Measurements from ENCODE around the gene VPS11. TPM values are rescaled to one million over a fixed set of nuclear protein-coding genes. Genes with fewer than 3 reads are reported as not detected.

The VPS11 gene
- total and polyA plus RNA-seq, 2 experiments from 2014 or later = 21.0 to 24.1 TPM

GRCh38 chr11:119092880-119093842, 25.5 kb downstream of the VPS11 start:
- WGBS, 2 experiments (ENCODE audit: low coverage in 1 of 2, low lambda C conversion rate in 2 of 2, missing lambda C conversion rate in 2 of 2) = 53 to 57% methylated on average over 12 of the region's 12 CpGs
- in situ Hi-C loops (cut with MboI) = no loop called here
- Histone ChIP-seq H3K27me3 (replicated peaks; ENCODE audit: insufficient read depth) (no peaks in the 10 kb centered on the region), H3K36me3 (ENCODE audit: low read depth) (peaks cover 10% of the 10 kb centered on the region; the same call in 1 of the 2 replicates), H3K79me2 (ENCODE audit: insufficient read depth) (peaks cover 46% of the 10 kb centered on the region), H3K4me2 (ENCODE audit: unreplicated experiment) (peak overlapping the region; percentile 98), H3K4me3 (peak overlapping the region; percentile 89), H3K9me2 (ENCODE audit: insufficient read depth) (no peaks in the 10 kb centered on the region), H3K27ac (peak overlapping the region; percentile 68), H3K9me3 (ENCODE audit: low read depth) (no peaks in the 10 kb centered on the region), H2AFZ (peak overlapping the region; percentile 30; the same call in 1 of the 2 replicates), H3F3A (ENCODE audit: insufficient read depth) (peaks cover 22% of the 10 kb centered on the region), H4K20me1 (ENCODE audit: insufficient read depth) (no peaks in the 10 kb centered on the region), H3K4me1 (ENCODE audit: insufficient read depth) (peaks cover 18% of the 10 kb centered on the region), H3K9ac (peak overlapping the region; percentile 87)
- no peak for TF ChIP-seq EZH2 (IDR thresholded peaks at IDR 0.05; ENCODE audit: insufficient read depth, poor library complexity, severe bottlenecking)
- TF ChIP-seq EZH2phosphoT487 (IDR thresholded peaks at IDR 0.05; ENCODE audit: insufficient read depth, low read depth) = no peak
- DNase-seq = peak; percentile 41

GRCh38 chr11:119093942-119094815, 26.6 kb downstream of the VPS11 start:
- peak; percentile 68 for DNase-seq
- no peaks in the 10 kb centered on the region for H3K9me2 ChIP-seq (ENCODE audit: insufficient read depth)
- peaks cover 18% of the 10 kb centered on the region for H3K4me1 ChIP-seq (ENCODE audit: insufficient read depth)
- H3K27me3 ChIP-seq (replicated peaks; ENCODE audit: insufficient read depth) = no peaks in the 10 kb centered on the region
- peak overlapping the region; percentile 87 for H3K9ac ChIP-seq
- H3K36me3 ChIP-seq (ENCODE audit: low read depth) = peaks cover 10% of the 10 kb centered on the region; the same call in 1 of the 2 replicates
- no peaks in the 10 kb centered on the region for H4K20me1 ChIP-seq (ENCODE audit: insufficient read depth)
- peak overlapping the region; percentile 68 for H3K27ac ChIP-seq
- H2AFZ ChIP-seq = peak overlapping the region; percentile 30
- WGBS, 2 experiments (ENCODE audit: low coverage in 1 of 2, low lambda C conversion rate in 2 of 2, missing lambda C conversion rate in 2 of 2) = 0 to 1% methylated on average over 64 to 66 of the region's 81 CpGs
- peaks cover 51% of the 10 kb centered on the region for H3K79me2 ChIP-seq (ENCODE audit: insufficient read depth)
- TF ChIP-seq EZH2 (IDR thresholded peaks at IDR 0.05; ENCODE audit: insufficient read depth, poor library complexity, severe bottlenecking) = no peak
- no peak for TF ChIP-seq EZH2phosphoT487 (IDR thresholded peaks at IDR 0.05; ENCODE audit: insufficient read depth, low read depth)
- peaks cover 22% of the 10 kb centered on the region for H3F3A ChIP-seq (ENCODE audit: insufficient read depth)
- H3K4me2 ChIP-seq (ENCODE audit: unreplicated experiment) = peak overlapping the region; percentile 98
- H3K4me3 ChIP-seq = peak overlapping the region; percentile 89
- in situ Hi-C loops (cut with MboI) = no loop called here
- H3K9me3 ChIP-seq (ENCODE audit: low read depth) = no peaks in the 10 kb centered on the region

- DNase-seq = peak; percentile 93
- H4K20me1 ChIP-seq (ENCODE audit: insufficient read depth) = no peaks in the 10 kb centered on the region
- peak overlapping the region; percentile 30 for H2AFZ ChIP-seq
- peaks cover 22% of the 10 kb centered on the region for H3F3A ChIP-seq (ENCODE audit: insufficient read depth)
- peaks cover 18% of the 10 kb centered on the region for H3K4me1 ChIP-seq (ENCODE audit: insufficient read depth)
- peak overlapping the region; percentile 87 for H3K9ac ChIP-seq
- peak overlapping the region; percentile 68 for H3K27ac ChIP-seq
- H3K9me2 ChIP-seq (ENCODE audit: insufficient read depth) = no peaks in the 10 kb centered on the region
- no peaks in the 10 kb centered on the region for H3K27me3 ChIP-seq (replicated peaks; ENCODE audit: insufficient read depth)
- no peak for TF ChIP-seq EZH2phosphoT487 (IDR thresholded peaks at IDR 0.05; ENCODE audit: insufficient read depth, low read depth)
- TF ChIP-seq EZH2 (IDR thresholded peaks at IDR 0.05; ENCODE audit: insufficient read depth, poor library complexity, severe bottlenecking) = no peak
- H3K4me3 ChIP-seq = peak overlapping the region; percentile 89
- WGBS, 2 experiments (ENCODE audit: low coverage in 1 of 2, low lambda C conversion rate in 2 of 2, missing lambda C conversion rate in 2 of 2) = 0% methylated on average over 1 of the region's 19 CpGs; no CpG with 5 or more reads in 1 of the 2 experiments
- in situ Hi-C loops (cut with MboI) = no loop called here
- H3K9me3 ChIP-seq (ENCODE audit: low read depth) = no peaks in the 10 kb centered on the region
- peaks cover 55% of the 10 kb centered on the region for H3K79me2 ChIP-seq (ENCODE audit: insufficient read depth)
- H3K4me2 ChIP-seq (ENCODE audit: unreplicated experiment) = peak overlapping the region; percentile 98
- peaks cover 10% of the 10 kb centered on the region; the same call in 1 of the 2 replicates for H3K36me3 ChIP-seq (ENCODE audit: low read depth)
These were observed 27.1 kb downstream of the VPS11 start for GRCh38 chr11:119094816-119095065.
